Subcutaneous adipose tissue (tissue), 4 donors: ENCODE results near the gene GBP1. TPM values are rescaled to one million over a fixed set of nuclear protein-coding genes. Genes with fewer than 3 reads are reported as not detected.

Source experiments
- total RNA-seq, 4 donors: library from RNA; depleted of rRNA; stranded (reverse); fragments of >200 nt; gene quantifications; one replicate each; pipeline ENCODE4 v1.1.0, GENCODE V29; 2016
- TF ChIP-seq, protein P1 (sequence below): fragments of 450-650 bp; IDR thresholded peaks from one replicate; pipeline ENCODE4 v1.5.1; 2016; ENCODE audit warnings: low read depth, mild to moderate bottlenecking, control low read depth, antibody characterized with exemption, moderate library complexity

GBP1 gene, protein sequence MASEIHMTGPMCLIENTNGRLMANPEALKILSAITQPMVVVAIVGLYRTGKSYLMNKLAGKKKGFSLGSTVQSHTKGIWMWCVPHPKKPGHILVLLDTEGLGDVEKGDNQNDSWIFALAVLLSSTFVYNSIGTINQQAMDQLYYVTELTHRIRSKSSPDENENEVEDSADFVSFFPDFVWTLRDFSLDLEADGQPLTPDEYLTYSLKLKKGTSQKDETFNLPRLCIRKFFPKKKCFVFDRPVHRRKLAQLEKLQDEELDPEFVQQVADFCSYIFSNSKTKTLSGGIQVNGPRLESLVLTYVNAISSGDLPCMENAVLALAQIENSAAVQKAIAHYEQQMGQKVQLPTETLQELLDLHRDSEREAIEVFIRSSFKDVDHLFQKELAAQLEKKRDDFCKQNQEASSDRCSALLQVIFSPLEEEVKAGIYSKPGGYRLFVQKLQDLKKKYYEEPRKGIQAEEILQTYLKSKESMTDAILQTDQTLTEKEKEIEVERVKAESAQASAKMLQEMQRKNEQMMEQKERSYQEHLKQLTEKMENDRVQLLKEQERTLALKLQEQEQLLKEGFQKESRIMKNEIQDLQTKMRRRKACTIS
- total RNA-seq, result 10 to 100 TPM; 12.9 to 77.8 (median 16.7) TPM

DNA sequence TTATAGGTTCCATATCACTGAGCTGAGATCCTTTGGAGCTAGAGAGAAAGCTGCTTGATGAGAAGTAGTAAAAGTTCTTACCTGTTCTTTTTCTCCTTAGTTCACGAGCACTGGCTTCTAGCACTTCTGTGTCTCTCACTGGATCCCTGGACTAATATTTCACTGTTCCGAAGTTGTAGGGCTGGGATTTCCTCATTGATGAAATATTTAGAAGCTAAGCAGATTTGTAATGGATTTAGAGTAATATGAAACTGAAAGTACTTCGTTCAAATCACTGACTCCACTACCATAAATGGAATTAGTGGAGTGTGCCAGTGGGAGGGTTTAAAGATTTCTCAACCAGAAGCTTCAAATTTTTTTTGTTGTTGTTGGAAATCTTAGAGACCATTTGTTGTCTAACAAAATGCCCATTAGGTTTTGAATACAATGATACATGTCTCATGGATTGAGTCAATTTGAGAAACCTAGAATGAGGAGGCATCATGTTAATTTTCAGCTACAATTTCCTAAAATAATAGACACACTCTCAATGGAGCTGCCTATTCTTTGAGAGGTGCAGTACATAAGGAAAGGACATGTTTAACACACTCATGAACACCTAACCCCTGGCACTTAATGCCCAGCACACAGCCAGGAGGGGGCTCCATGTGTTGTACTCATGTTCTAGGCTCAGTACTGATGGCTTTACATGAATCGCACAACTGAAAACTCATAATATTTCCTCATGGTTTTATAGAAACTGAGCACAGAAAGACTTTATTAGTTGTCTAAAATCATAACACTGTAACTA lies at the start of gene GBP1:
Gene GBP1 (minus strand): TSS at position 130 of the 790 bp plus-strand sequence. CDS start 1,974 bp downstream, outside the sequence.
- TF ChIP-seq, protein P1, sequence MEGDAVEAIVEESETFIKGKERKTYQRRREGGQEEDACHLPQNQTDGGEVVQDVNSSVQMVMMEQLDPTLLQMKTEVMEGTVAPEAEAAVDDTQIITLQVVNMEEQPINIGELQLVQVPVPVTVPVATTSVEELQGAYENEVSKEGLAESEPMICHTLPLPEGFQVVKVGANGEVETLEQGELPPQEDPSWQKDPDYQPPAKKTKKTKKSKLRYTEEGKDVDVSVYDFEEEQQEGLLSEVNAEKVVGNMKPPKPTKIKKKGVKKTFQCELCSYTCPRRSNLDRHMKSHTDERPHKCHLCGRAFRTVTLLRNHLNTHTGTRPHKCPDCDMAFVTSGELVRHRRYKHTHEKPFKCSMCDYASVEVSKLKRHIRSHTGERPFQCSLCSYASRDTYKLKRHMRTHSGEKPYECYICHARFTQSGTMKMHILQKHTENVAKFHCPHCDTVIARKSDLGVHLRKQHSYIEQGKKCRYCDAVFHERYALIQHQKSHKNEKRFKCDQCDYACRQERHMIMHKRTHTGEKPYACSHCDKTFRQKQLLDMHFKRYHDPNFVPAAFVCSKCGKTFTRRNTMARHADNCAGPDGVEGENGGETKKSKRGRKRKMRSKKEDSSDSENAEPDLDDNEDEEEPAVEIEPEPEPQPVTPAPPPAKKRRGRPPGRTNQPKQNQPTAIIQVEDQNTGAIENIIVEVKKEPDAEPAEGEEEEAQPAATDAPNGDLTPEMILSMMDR, result no peak

DNA sequence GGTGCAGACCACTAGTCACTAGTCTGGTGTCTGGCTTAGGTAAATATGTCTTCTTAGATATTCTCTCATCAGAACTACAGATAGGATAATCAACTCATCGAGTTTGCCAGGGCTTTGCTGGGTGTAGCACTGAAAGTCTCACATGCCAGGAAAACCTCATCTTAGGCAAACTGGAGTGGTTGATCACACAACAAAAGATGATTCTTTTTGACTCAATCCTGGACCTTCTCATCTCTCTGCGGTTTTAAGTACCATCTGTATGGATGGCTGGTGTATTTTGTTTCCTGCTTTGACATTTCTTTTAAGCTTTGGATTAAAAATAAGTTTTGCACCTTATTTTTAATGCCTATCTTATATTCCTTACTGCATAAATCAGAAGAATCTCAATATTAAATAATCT lies 49.7 kb upstream of the GBP1 start:
- TF ChIP-seq, protein P1, result no peak

DNA sequence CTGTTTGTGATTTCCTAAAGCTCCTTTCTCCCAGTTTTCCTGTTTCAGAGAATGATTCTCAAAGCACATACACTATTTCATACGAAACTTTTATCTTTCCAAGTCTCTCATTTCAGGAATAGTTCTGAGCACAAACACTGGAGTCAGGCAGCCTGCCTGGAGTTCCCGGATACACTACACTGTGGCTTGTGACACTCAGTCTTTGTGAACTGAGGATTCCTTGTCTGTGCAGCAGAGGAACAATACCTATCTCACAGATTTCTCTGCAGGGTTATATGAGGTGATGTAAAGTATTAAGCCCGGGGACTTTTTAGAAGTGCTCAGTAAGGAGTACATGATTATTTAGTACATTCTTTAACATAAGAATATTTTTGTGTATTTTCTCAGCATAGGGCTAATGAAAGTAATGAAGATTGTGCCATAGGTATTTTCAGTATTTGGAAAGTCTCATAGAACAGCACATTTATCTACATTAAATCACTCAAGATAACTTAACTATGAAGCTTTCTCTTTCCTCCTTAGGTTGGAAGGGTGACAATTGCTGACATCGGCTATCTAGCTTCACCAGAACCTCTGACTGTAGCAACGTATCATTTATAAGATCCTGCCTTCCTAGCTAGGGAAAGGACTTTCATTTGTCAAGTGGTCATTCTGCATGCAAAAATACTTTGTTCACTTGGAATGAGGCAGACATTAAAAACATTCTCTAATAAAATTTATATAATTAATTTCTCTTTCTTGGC lies 48.0 kb upstream of the GBP1 start:
- TF ChIP-seq, protein P1, result no peak

DNA sequence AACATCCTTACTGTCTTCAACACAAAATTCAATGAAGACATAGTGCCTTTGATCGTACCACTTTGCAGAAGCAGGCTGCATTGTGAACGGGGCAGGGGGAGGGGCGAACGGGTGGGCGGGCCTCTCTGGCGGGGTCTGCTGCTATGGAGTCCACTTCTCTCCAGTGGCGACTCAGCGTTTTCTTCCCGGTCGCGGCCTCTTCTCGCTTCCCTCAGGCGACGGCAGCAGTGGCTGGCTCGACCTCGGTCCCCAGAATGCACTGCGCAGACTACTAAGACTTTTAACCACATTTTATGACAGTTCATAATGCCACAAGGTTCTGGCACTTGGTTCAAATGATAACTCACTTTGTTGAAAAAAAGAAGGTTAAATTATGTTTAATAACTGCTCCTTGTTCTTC lies 39.7 kb upstream of the GBP1 start:
- TF ChIP-seq, protein P1, result no peak

DNA sequence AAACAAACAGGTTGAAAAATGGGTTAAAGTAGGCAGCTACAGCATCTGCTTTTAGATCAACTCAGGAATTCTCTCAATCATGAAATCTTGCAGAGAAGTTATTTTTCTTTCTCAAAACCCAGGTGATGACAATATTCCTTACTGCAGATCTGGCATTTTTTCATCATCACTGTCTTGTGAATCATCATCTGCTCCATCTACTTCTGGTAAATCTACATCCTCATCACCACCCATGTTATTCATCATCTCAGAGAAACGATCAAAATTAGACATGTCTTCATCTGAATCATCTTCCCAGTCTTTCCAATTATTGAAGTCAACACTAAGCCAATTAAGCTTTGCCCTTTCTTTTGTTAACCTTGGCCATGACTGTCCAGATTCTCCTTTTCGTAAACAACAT lies 39.1 kb upstream of the GBP1 start:
- TF ChIP-seq, protein P1, result no peak

DNA sequence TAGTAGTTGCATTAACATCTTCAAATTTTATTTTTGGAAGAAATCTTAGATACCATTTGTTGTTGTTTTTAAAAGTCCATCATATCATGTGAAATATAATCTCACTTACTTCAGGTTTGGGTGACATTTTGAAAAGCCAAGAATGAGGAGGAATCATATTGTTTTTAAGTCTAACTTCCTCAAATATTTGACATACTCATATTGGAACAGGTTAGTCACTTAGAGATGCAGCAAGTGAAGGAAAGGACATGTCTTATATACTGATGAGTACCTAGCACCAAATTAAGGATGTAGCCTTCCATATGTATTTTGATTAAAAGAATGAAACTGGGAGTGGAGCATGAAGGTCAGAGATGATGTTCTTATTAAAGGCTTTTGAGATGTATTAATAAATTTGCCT lies 37.0 kb upstream of the GBP1 start:
- TF ChIP-seq, protein P1, result no peak
